ENCODE measurements around the gene RYR1.

RYR1 gene

DNA sequence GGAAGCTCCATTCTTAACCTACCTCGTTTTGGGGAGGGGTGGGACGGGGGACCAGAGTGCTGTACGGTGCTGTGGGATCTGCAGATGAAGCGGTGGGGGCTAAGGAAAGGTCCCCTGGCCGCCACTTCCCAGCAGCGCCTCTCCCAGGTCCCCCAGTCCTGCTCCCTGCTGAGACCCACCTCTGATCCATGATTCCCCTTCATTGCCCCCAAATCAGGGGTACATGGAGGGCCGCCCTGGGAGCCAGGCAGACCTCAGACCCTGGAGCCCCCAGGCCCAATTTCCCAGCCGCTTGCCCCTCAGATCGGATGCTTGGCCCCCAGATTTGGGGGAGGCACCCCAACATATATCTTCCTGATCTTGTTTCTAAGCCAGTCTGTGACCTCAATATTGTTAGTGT lies 34.4 kb upstream of the RYR1 start:
- Histone ChIP-seq H3K36me3 (ENCODE audit: insufficient read depth, low read length) (no peaks in the 10 kb centered on the region), H3K4me1 (ENCODE audit: insufficient read depth, low read length, poor library complexity, severe bottlenecking) (peaks cover 7% of the 10 kb centered on the region), H3K9ac (ENCODE audit: low read depth, low read length, poor library complexity, severe bottlenecking) (no peak overlapping the region), H3K4me3 (ENCODE audit: low read length, poor library complexity, severe bottlenecking) (no peak overlapping the region), H3K4me2 (ENCODE audit: low read depth, low read length, poor library complexity, severe bottlenecking) (no peak overlapping the region), H4K20me1 (ENCODE audit: insufficient read depth, low read length, poor library complexity, severe bottlenecking) (no peaks in the 10 kb centered on the region), H2AFZ (ENCODE audit: low read length) (no peak overlapping the region), H3K27me3 (ENCODE audit: insufficient read depth, low read length, poor library complexity, severe bottlenecking) (no peaks in the 10 kb centered on the region), H3K9me2 (replicated peaks; ENCODE audit: low read depth, low read length) (no peaks in the 10 kb centered on the region), H3K9me3 (ENCODE audit: insufficient read depth, low read depth, low read length) (no peaks in the 10 kb centered on the region), H3F3A (ENCODE audit: low read depth) (no peaks in the 10 kb centered on the region), H3K79me2 (ENCODE audit: insufficient read depth, low read length) (peaks cover 3% of the 10 kb centered on the region)
- TF ChIP-seq EZH2phosphoT487 (IDR thresholded peaks at IDR 0.05; ENCODE audit: borderline replicate concordance): no peak
- TF ChIP-seq, protein P1, sequence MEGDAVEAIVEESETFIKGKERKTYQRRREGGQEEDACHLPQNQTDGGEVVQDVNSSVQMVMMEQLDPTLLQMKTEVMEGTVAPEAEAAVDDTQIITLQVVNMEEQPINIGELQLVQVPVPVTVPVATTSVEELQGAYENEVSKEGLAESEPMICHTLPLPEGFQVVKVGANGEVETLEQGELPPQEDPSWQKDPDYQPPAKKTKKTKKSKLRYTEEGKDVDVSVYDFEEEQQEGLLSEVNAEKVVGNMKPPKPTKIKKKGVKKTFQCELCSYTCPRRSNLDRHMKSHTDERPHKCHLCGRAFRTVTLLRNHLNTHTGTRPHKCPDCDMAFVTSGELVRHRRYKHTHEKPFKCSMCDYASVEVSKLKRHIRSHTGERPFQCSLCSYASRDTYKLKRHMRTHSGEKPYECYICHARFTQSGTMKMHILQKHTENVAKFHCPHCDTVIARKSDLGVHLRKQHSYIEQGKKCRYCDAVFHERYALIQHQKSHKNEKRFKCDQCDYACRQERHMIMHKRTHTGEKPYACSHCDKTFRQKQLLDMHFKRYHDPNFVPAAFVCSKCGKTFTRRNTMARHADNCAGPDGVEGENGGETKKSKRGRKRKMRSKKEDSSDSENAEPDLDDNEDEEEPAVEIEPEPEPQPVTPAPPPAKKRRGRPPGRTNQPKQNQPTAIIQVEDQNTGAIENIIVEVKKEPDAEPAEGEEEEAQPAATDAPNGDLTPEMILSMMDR (conservative IDR thresholded peaks at IDR 0.05; ENCODE audit: low read length): no peak

DNA sequence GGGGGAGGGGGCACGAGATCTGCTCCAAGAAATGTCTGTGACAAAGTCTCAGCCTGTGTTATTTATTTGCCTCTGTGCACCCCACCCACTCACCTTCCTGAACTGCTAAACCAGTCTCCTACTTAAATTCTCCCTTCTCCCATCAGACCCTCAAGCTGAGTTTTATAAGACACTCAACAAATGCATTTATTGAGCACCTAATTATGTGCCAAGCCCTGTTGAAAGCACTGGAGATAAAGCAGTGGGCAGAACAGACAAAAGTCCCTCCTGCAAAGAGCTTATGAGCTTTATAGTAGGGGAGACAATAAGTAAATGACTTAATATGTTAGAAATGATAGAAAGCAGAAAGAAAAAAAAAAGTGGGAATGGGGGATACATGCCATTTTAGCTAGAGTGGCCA lies 34.0 kb upstream of the RYR1 start:
- Histone ChIP-seq H3F3A (ENCODE audit: low read depth) (no peaks in the 10 kb centered on the region), H3K4me1 (ENCODE audit: insufficient read depth, low read length, poor library complexity, severe bottlenecking) (peaks cover 12% of the 10 kb centered on the region), H2AFZ (ENCODE audit: low read length) (no peak overlapping the region), H4K20me1 (ENCODE audit: insufficient read depth, low read length, poor library complexity, severe bottlenecking) (no peaks in the 10 kb centered on the region), H3K9me2 (replicated peaks; ENCODE audit: low read depth, low read length) (no peaks in the 10 kb centered on the region), H3K27me3 (ENCODE audit: insufficient read depth, low read length, poor library complexity, severe bottlenecking) (no peaks in the 10 kb centered on the region), H3K9me3 (ENCODE audit: insufficient read depth, low read depth, low read length) (no peaks in the 10 kb centered on the region), H3K36me3 (ENCODE audit: insufficient read depth, low read length) (no peaks in the 10 kb centered on the region), H3K9ac (ENCODE audit: low read depth, low read length, poor library complexity, severe bottlenecking) (no peak overlapping the region), H3K79me2 (ENCODE audit: insufficient read depth, low read length) (peaks cover 6% of the 10 kb centered on the region), H3K4me3 (ENCODE audit: low read length, poor library complexity, severe bottlenecking) (no peak overlapping the region), H3K4me2 (ENCODE audit: low read depth, low read length, poor library complexity, severe bottlenecking) (no peak overlapping the region)
- no peak for TF ChIP-seq EZH2phosphoT487 (IDR thresholded peaks at IDR 0.05; ENCODE audit: borderline replicate concordance)
- TF ChIP-seq, protein P1 (conservative IDR thresholded peaks at IDR 0.05; ENCODE audit: low read length): no peak

DNA sequence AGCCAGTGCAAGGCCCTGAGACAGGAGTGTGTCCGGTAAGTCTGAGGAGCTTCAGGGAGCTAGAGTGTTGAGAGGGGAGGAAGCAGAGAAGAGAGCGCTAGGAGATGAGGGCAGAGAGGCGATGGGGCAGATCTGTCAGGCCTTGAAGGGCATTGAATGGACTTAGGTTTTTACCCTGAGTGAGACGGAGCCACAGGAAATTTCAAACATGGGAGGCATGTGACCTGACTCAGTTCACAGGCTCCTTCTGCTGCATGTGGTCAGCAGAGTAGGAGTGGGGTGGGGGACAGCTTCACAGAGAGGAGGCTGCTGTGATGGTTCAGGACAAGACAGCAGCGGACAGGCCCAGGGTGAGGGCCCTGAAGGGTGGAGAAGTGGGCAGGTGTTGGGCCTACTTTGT lies 33.1 kb upstream of the RYR1 start:
- Histone ChIP-seq H3K9ac (ENCODE audit: low read depth, low read length, poor library complexity, severe bottlenecking) (no peak overlapping the region), H3K27me3 (ENCODE audit: insufficient read depth, low read length, poor library complexity, severe bottlenecking) (no peaks in the 10 kb centered on the region), H2AFZ (ENCODE audit: low read length) (no peak overlapping the region), H3F3A (ENCODE audit: low read depth) (no peaks in the 10 kb centered on the region), H3K79me2 (ENCODE audit: insufficient read depth, low read length) (peaks cover 6% of the 10 kb centered on the region), H3K9me2 (replicated peaks; ENCODE audit: low read depth, low read length) (no peaks in the 10 kb centered on the region), H3K4me2 (ENCODE audit: low read depth, low read length, poor library complexity, severe bottlenecking) (no peak overlapping the region), H3K4me3 (ENCODE audit: low read length, poor library complexity, severe bottlenecking) (no peak overlapping the region), H3K4me1 (ENCODE audit: insufficient read depth, low read length, poor library complexity, severe bottlenecking) (peaks cover 13% of the 10 kb centered on the region), H3K9me3 (ENCODE audit: insufficient read depth, low read depth, low read length) (no peaks in the 10 kb centered on the region), H4K20me1 (ENCODE audit: insufficient read depth, low read length, poor library complexity, severe bottlenecking) (no peaks in the 10 kb centered on the region), H3K36me3 (ENCODE audit: insufficient read depth, low read length) (no peaks in the 10 kb centered on the region)
- no peak for TF ChIP-seq EZH2phosphoT487 (IDR thresholded peaks at IDR 0.05; ENCODE audit: borderline replicate concordance)
- TF ChIP-seq, protein P1 (conservative IDR thresholded peaks at IDR 0.05; ENCODE audit: low read length): no peak

All from Loucy (cell line).